ENCODE data around the gene NKD2. TPM values are rescaled to one million over a fixed set of nuclear protein-coding genes. Genes with fewer than 3 reads are reported as not detected.

The NKD2 gene
- total RNA-seq, 1 donor from 2014 or later, result 41.7 TPM

GRCh38 chr5:1002271-1002546, 6.4 kb upstream of the NKD2 start:
- Mint-ChIP-seq H3K4me1 (ENCODE audit: low read depth, unreplicated experiment) (peaks cover 20% of the 10 kb centered on the region), H3K36me3 (ENCODE audit: unreplicated experiment) (no peaks in the 10 kb centered on the region), H3K9me3 (ENCODE audit: unreplicated experiment) (peaks cover 12% of the 10 kb centered on the region), H3K27ac (ENCODE audit: unreplicated experiment) (peak overlapping the region; percentile 75), H3K4me3 (ENCODE audit: unreplicated experiment) (peak overlapping the region; percentile 46), H3K27me3 (ENCODE audit: unreplicated experiment) (peaks cover 6% of the 10 kb centered on the region)
- TF ChIP-seq CTCF (IDR thresholded peaks at IDR 0.05; ENCODE audit: partially characterized antibody, unreplicated experiment), result no peak
- DNase-seq, result no peak

GRCh38 chr5:1002836-1003235, 5.8 kb upstream of the NKD2 start:
- peaks cover 14% of the 10 kb centered on the region for H3K9me3 Mint-ChIP-seq (ENCODE audit: unreplicated experiment)
- peaks cover 19% of the 10 kb centered on the region for H3K4me1 Mint-ChIP-seq (ENCODE audit: low read depth, unreplicated experiment)
- TF ChIP-seq CTCF (IDR thresholded peaks at IDR 0.05; ENCODE audit: partially characterized antibody, unreplicated experiment), result no peak
- DNase-seq, result no peak
- H3K36me3 Mint-ChIP-seq (ENCODE audit: unreplicated experiment), result no peaks in the 10 kb centered on the region
- peak overlapping the region; percentile 30 for H3K4me3 Mint-ChIP-seq (ENCODE audit: unreplicated experiment)
- peak overlapping the region; percentile 28 for H3K27ac Mint-ChIP-seq (ENCODE audit: unreplicated experiment)
- H3K27me3 Mint-ChIP-seq (ENCODE audit: unreplicated experiment), result peaks cover 8% of the 10 kb centered on the region

GRCh38 chr5:1003296-1003937, 5.2 kb upstream of the NKD2 start:
- peak; percentile 31 for DNase-seq
- Mint-ChIP-seq H3K27ac (ENCODE audit: unreplicated experiment) (peak overlapping the region; percentile 28), H3K4me1 (ENCODE audit: low read depth, unreplicated experiment) (peaks cover 19% of the 10 kb centered on the region)

GRCh38 chr5:1004461-1005248, 3.9 kb upstream of the NKD2 start:
- peak overlapping the region; percentile 76 for H3K4me3 Mint-ChIP-seq (ENCODE audit: unreplicated experiment)
- no peak for TF ChIP-seq CTCF (IDR thresholded peaks at IDR 0.05; ENCODE audit: partially characterized antibody, unreplicated experiment)

More at GRCh38 chr5:1003296-1003937, 5.2 kb upstream of the NKD2 start:
- Mint-ChIP-seq H3K9me3 (ENCODE audit: unreplicated experiment) (peaks cover 16% of the 10 kb centered on the region), H3K4me3 (ENCODE audit: unreplicated experiment) (peak overlapping the region; percentile 30), H3K36me3 (ENCODE audit: unreplicated experiment) (no peaks in the 10 kb centered on the region), H3K27me3 (ENCODE audit: unreplicated experiment) (peaks cover 11% of the 10 kb centered on the region)
- TF ChIP-seq CTCF (IDR thresholded peaks at IDR 0.05; ENCODE audit: partially characterized antibody, unreplicated experiment), result no peak

GRCh38 chr5:1005249-1005851, 3.3 kb upstream of the NKD2 start:
- H3K27ac Mint-ChIP-seq (ENCODE audit: unreplicated experiment), result no peak overlapping the region
- no peak overlapping the region for H3K4me3 Mint-ChIP-seq (ENCODE audit: unreplicated experiment)
- H3K9me3 Mint-ChIP-seq (ENCODE audit: unreplicated experiment), result peaks cover 18% of the 10 kb centered on the region
- H3K27me3 Mint-ChIP-seq (ENCODE audit: unreplicated experiment), result peaks cover 11% of the 10 kb centered on the region
- peak; percentile 7 for DNase-seq
- peaks cover 21% of the 10 kb centered on the region for H3K4me1 Mint-ChIP-seq (ENCODE audit: low read depth, unreplicated experiment)
- TF ChIP-seq CTCF (IDR thresholded peaks at IDR 0.05; ENCODE audit: partially characterized antibody, unreplicated experiment), result no peak
- no peaks in the 10 kb centered on the region for H3K36me3 Mint-ChIP-seq (ENCODE audit: unreplicated experiment)

More at GRCh38 chr5:1004461-1005248, 3.9 kb upstream of the NKD2 start:
- Mint-ChIP-seq H3K9me3 (ENCODE audit: unreplicated experiment) (peaks cover 16% of the 10 kb centered on the region), H3K36me3 (ENCODE audit: unreplicated experiment) (no peaks in the 10 kb centered on the region), H3K27me3 (ENCODE audit: unreplicated experiment) (peaks cover 11% of the 10 kb centered on the region), H3K27ac (ENCODE audit: unreplicated experiment) (peak overlapping the region; percentile 22), H3K4me1 (ENCODE audit: low read depth, unreplicated experiment) (peaks cover 19% of the 10 kb centered on the region)
- peak; percentile 73 for DNase-seq
